Keratinocyte (primary cell): Measurements from ENCODE around the gene SPRED1.

Experiments
- EZH2 ChIP-seq: IDR thresholded peaks from one replicate; pipeline ENCODE4 v1.6.1; 2012; ENCODE audit warnings: inconsistent platforms, mild to moderate bottlenecking, low read length, moderate library complexity
- TF ChIP-seq, protein P1 (sequence below), 3 experiments: IDR thresholded peaks in 1 of 3; conservative IDR thresholded peaks in 1 of 3; optimal IDR thresholded peaks in 1 of 3; 2 replicates in 2 of 3; 3 replicates in 1 of 3; pipeline versions ENCODE3 to v1.5.1; 2011; ENCODE audit warnings: low read length in 3 of 3, mild to moderate bottlenecking in 3 of 3, moderate library complexity in 2 of 3, control low read depth in 1 of 3, inconsistent platforms in 1 of 3; ENCODE audit not compliant: insufficient read depth in 2 of 3; ENCODE audit errors: extremely low read depth in 1 of 3

DNA sequence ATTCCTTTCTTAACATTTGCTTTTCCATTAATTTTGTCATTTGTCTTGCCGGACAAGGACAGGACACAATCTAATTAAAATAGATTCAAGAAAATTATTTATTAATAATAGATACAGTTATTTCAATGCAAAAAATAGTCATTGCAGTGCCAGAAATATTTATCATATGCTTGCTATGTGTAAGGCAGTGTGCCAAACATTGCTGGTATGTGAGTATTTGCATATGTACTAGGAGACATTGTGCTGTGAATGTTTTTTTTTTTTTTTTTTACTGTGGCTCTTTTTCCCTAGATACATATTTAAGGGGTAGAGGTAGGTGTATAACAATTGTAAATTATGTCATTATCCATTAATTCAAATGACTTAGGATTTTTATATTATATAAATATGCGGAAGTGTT, 23.3 kb downstream of the SPRED1 start:
- TF ChIP-seq, protein P1, sequence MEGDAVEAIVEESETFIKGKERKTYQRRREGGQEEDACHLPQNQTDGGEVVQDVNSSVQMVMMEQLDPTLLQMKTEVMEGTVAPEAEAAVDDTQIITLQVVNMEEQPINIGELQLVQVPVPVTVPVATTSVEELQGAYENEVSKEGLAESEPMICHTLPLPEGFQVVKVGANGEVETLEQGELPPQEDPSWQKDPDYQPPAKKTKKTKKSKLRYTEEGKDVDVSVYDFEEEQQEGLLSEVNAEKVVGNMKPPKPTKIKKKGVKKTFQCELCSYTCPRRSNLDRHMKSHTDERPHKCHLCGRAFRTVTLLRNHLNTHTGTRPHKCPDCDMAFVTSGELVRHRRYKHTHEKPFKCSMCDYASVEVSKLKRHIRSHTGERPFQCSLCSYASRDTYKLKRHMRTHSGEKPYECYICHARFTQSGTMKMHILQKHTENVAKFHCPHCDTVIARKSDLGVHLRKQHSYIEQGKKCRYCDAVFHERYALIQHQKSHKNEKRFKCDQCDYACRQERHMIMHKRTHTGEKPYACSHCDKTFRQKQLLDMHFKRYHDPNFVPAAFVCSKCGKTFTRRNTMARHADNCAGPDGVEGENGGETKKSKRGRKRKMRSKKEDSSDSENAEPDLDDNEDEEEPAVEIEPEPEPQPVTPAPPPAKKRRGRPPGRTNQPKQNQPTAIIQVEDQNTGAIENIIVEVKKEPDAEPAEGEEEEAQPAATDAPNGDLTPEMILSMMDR (optimal IDR thresholded peaks at IDR 0.05 in 1 of 3, IDR thresholded peaks at IDR 0.05 in 1 of 3, conservative IDR thresholded peaks at IDR 0.05 in 1 of 3; ENCODE audit: extremely low read depth in 1 of 3, insufficient read depth in 2 of 3, low read length in 3 of 3): no peak
- no peak for TF ChIP-seq EZH2
